Measurements from ENCODE around the gene CKAP4. TPM values are rescaled to one million over a fixed set of nuclear protein-coding genes. Genes with fewer than 3 reads are reported as not detected.

The CKAP4 gene
- total and polyA plus RNA-seq, 2 of the 13 experiments (the other 11 are each of a cell fraction or from before 2014, with no cell fraction given), result 39.2 to 70.2 TPM

- TF ChIP-seq BRF2 (CRISPR knock-in tag; IDR thresholded peaks at IDR 0.05) (no peak), ATF1 (CRISPR knock-in tag; IDR thresholded peaks at IDR 0.05) (no peak), FOXA1 (IDR thresholded peaks at IDR 0.05) (no peak), FOXA1 (CRISPR knock-in tag; IDR thresholded peaks at IDR 0.05) (no peak), ZNF777 (CRISPR knock-in tag; IDR thresholded peaks at IDR 0.05) (no peak), HMG20B (CRISPR knock-in tag; conservative IDR thresholded peaks at IDR 0.05) (no peak)
These were observed 24.0 kb upstream of the CKAP4 start (continued) for GRCh38 chr12:106271575-106272505.

GRCh38 chr12:106269150-106269771, 21.4 kb upstream of the CKAP4 start:
- Histone ChIP-seq H2AFZ (ENCODE audit: low read length) (no peak overlapping the region), H3K27me3 (ENCODE audit: control insufficient read depth in 1 of 2, insufficient read depth in 2 of 2, low read length in 2 of 2) (peaks cover 0 to 2% of the 10 kb centered on the region in 2 experiments; a peak in 1 of 5 replicates), H3K4me3 (replicated peaks in 1 of 3; ENCODE audit: insufficient read depth in 1 of 3, low read depth in 2 of 3, low read length in 3 of 3) (no peak overlapping the region), H3K36me3 (replicated peaks in 1 of 2; ENCODE audit: control insufficient read depth in 1 of 2, insufficient read depth in 2 of 2, low read length in 2 of 2) (no peaks in the 10 kb centered on the region), H3K9me3 (ENCODE audit: low read length) (no peaks in the 10 kb centered on the region), H3K27ac (ENCODE audit: extremely low read length, insufficient read depth, low read length) (no peak overlapping the region), H3K79me2 (ENCODE audit: insufficient read depth, low read length) (no peaks in the 10 kb centered on the region), H3K4me2 (ENCODE audit: low read depth, low read length) (no peak overlapping the region), H3K4me1 (ENCODE audit: insufficient read depth, low read length) (peaks cover 30% of the 10 kb centered on the region), H4K20me1 (ENCODE audit: insufficient read depth, low read length) (no peaks in the 10 kb centered on the region), H3K9ac (ENCODE audit: insufficient read depth, low read depth, low read length) (no peak overlapping the region)
- BruUV-seq (replicated peaks), result no TSS peak
- WGBS (ENCODE audit: low lambda C conversion rate), result 62% methylated on average over 7 of the region's 7 CpGs
- intact Hi-C loops (cut with micrococcal nuclease; ENCODE audit: unreplicated experiment) (no loop called here), in situ Hi-C loops (cut with HindIII; ENCODE audit: extremely low pct_ligation_motif_present, low pct_unique_long_range_greater_than_20kb) (no loop called here)
- POLR2A ChIA-PET, result no interaction called here
- ATAC-seq (no peak), DNase-seq (ENCODE audit: low spot score) (no peak), FAIRE-seq (no peak)
- TF ChIP-seq HMG20B (CRISPR knock-in tag; conservative IDR thresholded peaks at IDR 0.05), result no peak
- no peak for TF ChIP-seq ZNF879 (CRISPR knock-in tag; IDR thresholded peaks at IDR 0.05)
- no peak for TF ChIP-seq PPARG (CRISPR knock-in tag; conservative IDR thresholded peaks at IDR 0.05)
- no peak for TF ChIP-seq STAT6 (CRISPR knock-in tag; IDR thresholded peaks at IDR 0.05; ENCODE audit: borderline replicate concordance)
- no peak for TF ChIP-seq MBNL3 (CRISPR knock-in tag; conservative IDR thresholded peaks at IDR 0.05)
- no peak for TF ChIP-seq POLR2G (IDR thresholded peaks at IDR 0.05; ENCODE audit: low read depth, low read length)
- no peak for TF ChIP-seq ZNF746 (CRISPR knock-in tag; IDR thresholded peaks at IDR 0.05)
- TF ChIP-seq ZNF232 (CRISPR knock-in tag; IDR thresholded peaks at IDR 0.05; ENCODE audit: borderline replicate concordance), result no peak
- no peak for TF ChIP-seq XBP1 (CRISPR knock-in tag; IDR thresholded peaks at IDR 0.05)
- TF ChIP-seq SRSF9 (IDR thresholded peaks at IDR 0.05; ENCODE audit: borderline replicate concordance, insufficient read depth, low read depth, low read length, poor library complexity, severe bottlenecking), result no peak
- TF ChIP-seq ZNF337 (CRISPR knock-in tag; IDR thresholded peaks at IDR 0.05; ENCODE audit: borderline replicate concordance, low read depth), result no peak
- no peak for TF ChIP-seq ZNF136 (CRISPR knock-in tag; IDR thresholded peaks at IDR 0.05; ENCODE audit: low read depth)
- no peak for TF ChIP-seq ZMAT3 (CRISPR knock-in tag; conservative IDR thresholded peaks at IDR 0.05)
- TF ChIP-seq PHF21A (CRISPR knock-in tag; IDR thresholded peaks at IDR 0.05), result no peak
- CTCF ChIA-PET (ENCODE audit: low intra/inter-chr PET ratio, low total read pairs), result no interaction called here

Data from HepG2 (cell line).